GM21619 (cell line): ENCODE data around the gene CLEC2D.
A peak's percentile ranks its signal among the peaks of the same experiment; 100 is the strongest.
"Not testable (repeated sequence)": the region's sequence is repeated elsewhere in the genome, so short reads cannot be mapped to it uniquely, and the experiment has no call there.

Source experiments
- ATAC-seq: cut with Tn5 transposase; IDR thresholded peaks from one replicate; pipeline ENCODE4 v1.9.1; 2021; ENCODE audit not compliant: unreplicated experiment

CLEC2D gene

GRCh38 chr12:9651265-9651729, 18.2 kb upstream of the CLEC2D start:
- ATAC-seq, result no peak

- no peak for ATAC-seq
Observed at GRCh38 chr12:9660046-9660445, 9.5 kb upstream of the CLEC2D start.

GRCh38 chr12:9661720-9662119, 7.8 kb upstream of the CLEC2D start:
- ATAC-seq, result no peak

- no peak for ATAC-seq
Observed at GRCh38 chr12:9662488-9662887, 7.0 kb upstream of the CLEC2D start.

- ATAC-seq, result peak; percentile 47
Observed at GRCh38 chr12:9667403-9668160, 1.9 kb upstream of the CLEC2D start.

GRCh38 chr12:9668161-9669018, 1.1 kb upstream of the CLEC2D start:
- no peak for ATAC-seq

- ATAC-seq, result no peak
Observed at GRCh38 chr12:9669019-9669326, 540 bp upstream of the CLEC2D start.

- not testable (repeated sequence) for ATAC-seq
Observed at GRCh38 chr12:9672340-9672739, 2.8 kb downstream of the CLEC2D start.

GRCh38 chr12:9673404-9674225, 4.1 kb downstream of the CLEC2D start:
- ATAC-seq, result peak; percentile 25

GRCh38 chr12:9674226-9674590, 4.7 kb downstream of the CLEC2D start:
- peak; percentile 22 for ATAC-seq

GRCh38 chr12:9682508-9682907, 13.0 kb downstream of the CLEC2D start:
- not testable (repeated sequence) for ATAC-seq

GRCh38 chr12:9682949-9683348, 13.4 kb downstream of the CLEC2D start:
- not testable (repeated sequence) for ATAC-seq

- not testable (repeated sequence) for ATAC-seq
Observed at GRCh38 chr12:9685366-9685765, 15.9 kb downstream of the CLEC2D start.

- no peak for ATAC-seq
Observed at GRCh38 chr12:9685915-9686314, 16.4 kb downstream of the CLEC2D start.

GRCh38 chr12:9687228-9687627, 17.7 kb downstream of the CLEC2D start:
- ATAC-seq, result no peak

- no peak for ATAC-seq
Observed at GRCh38 chr12:9692909-9693308, 23.4 kb downstream of the CLEC2D start.

GRCh38 chr12:9694241-9694640, 24.7 kb downstream of the CLEC2D start:
- no peak for ATAC-seq

- not testable (repeated sequence) for ATAC-seq
Observed at GRCh38 chr12:9695150-9695549, 25.6 kb downstream of the CLEC2D start.

GRCh38 chr12:9695661-9696060, 26.1 kb downstream of the CLEC2D start:
- ATAC-seq, result not testable (repeated sequence)

- ATAC-seq, result no peak
Observed at GRCh38 chr12:9697619-9698018, 28.1 kb downstream of the CLEC2D start.

- ATAC-seq, result no peak
Observed at GRCh38 chr12:9698681-9699080, 29.2 kb downstream of the CLEC2D start.
